Stimulated activated CD4-positive, alpha-beta T cell treated with anti-CD3 and anti-CD28 coated beads, Interleukin-12 subunit alpha, Interleukin-12 subunit beta, amount 100 ng/mL, for 48 hours (primary cell): ENCODE results near the gene SETBP1.

Experiments used
- DNase-seq, 3 donors: peaks; one replicate each; pipeline ENCODE4 v3.0.0-alpha.2; 2020; ENCODE audit warnings: low read depth in 2 of 3, low spot score in 1 of 3

The SETBP1 gene

DNA sequence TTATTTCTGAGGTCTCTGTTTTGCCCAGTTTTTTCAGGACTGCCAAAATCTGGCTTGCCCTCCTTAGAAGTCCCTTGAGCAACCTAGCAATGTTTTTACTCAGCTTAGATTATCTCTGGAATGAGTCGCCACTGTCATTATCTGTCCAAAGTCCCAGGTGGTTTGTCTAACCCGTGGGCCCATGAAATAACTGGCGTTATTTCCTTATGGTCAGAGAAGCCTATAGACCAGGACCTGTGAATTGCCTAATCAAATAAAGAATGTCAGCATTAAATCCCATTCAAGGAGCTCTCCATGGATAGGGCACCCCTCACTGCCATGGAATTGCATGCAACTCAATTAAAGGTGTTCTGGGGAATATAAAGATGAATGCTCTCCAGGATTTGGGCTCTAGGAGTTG lies 373.9 kb downstream of the SETBP1 start:
- no peak for DNase-seq

DNA sequence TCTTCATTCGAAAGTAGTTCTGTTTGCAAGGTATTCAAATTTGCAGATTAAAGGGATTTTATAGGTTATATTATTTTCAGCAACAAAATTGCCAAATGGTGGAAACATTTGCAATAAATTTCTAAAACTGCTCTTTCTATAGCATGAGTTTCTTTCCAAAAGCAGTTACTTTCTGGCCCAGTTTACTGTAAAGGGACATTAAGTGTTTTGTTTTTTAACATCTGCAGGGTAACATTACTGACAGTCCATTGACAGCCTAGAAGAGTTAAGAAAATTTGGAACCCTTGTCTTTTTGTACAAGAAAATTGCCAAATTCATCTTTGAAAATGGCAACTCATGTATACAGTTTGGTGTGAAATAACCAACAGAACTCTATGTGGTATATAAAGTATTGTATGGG lies 375.1 kb downstream of the SETBP1 start:
- DNase-seq, result no peak

DNA sequence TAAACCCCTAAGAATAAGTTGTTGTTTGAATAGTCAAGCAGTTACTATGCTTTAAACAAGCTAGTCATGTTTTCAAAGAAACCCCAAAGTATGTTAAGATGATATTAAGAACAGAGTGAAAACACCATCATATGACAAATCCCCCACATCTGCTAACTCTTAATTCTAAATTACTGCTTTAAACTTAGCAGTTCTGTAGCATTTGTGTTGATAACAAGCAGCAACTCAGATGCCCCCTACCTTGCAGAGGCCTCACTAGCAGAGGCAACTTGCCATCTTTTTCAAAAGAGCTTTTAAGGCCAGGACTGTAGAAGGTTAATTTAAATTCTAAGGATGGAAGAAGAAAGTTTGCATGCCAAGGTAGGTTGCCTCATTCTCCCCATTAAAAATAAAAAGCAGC lies 376.2 kb downstream of the SETBP1 start:
- no peak for DNase-seq

DNA sequence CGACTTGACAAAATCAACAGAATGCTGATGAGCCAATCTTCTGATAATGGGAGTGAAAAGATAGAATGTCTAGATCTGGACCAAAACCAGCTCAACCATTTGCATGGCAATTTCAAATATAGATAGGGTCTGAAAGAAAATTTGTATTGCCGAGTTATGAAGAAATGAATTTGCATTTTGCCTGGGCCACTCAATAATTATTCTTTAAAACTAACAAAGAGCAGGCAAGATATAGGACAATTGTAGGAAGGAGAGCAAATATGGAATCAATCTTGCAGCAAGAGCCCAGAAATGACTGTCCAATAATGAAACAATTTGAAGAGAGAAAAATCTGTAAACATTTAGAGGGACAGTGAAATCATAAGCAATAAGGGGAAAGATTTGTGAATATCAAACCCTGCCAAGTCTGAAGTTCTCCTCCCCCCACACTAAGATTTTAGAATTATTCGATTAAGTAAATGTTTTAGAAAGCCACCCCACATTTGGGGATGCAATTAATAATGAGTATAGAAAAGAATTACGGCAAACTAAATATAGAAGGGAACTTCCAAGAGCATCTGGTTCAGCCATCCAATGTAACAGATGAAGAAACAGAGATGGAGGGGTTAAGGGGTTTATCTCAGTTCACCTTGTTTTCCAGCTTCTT lies 377.4 kb downstream of the SETBP1 start:
- no peak for DNase-seq

DNA sequence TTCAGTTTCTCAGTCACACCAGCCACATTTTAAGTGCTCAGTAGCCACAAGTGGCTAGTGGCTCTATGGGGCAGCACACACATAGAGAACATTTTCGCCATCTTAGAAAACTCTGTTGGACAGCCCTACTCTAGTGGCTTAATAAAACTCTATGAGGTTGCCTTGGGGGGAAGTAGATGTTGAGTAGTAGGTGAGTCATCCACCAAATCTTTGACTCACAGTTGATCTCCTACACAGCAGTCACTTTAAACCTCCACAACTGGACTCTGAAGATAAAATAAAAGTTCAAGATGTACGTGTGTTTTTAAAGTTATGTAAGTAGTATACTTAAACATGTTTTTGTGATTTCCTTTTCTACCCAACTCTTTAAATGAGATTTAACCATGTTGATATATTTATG lies 379.0 kb downstream of the SETBP1 start:
- DNase-seq, result no peak

DNA sequence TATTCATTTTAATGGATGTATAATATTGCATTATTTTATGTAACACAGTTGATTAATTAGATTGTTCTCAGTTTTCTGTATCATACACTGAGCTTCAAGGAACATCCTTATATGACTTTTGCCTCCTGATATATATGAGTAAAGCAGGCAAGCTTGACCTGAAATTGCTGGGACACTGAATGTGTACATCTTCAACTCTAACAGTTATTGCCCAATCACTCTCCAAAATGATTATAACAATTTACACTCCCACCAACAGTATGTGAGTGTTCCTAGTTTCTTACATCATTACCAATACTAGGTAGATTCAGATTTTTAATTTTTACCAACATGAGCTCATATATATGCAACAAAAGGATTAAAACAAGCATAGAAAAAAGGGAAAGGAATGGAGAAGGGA lies 379.4 kb downstream of the SETBP1 start:
- no peak for DNase-seq

DNA sequence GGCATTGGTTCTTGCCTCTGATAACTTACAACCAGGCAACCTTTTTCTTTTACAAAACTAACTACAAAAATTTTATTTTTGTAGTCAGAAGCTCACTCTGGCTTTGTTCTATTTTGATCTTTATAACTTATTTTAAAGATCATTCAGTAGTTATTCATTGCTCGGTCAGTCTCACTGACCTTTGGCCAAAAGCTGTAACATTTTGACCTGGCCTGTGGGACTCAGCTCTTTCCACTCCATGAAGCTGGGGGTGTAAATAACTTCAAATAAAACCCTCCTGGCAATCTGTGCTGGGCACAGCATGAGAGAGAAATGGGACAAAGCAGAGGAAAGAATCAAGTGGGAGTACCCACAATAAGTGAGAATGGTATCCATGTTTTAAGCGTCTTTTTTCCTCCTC lies 380.7 kb downstream of the SETBP1 start:
- no peak for DNase-seq

DNA sequence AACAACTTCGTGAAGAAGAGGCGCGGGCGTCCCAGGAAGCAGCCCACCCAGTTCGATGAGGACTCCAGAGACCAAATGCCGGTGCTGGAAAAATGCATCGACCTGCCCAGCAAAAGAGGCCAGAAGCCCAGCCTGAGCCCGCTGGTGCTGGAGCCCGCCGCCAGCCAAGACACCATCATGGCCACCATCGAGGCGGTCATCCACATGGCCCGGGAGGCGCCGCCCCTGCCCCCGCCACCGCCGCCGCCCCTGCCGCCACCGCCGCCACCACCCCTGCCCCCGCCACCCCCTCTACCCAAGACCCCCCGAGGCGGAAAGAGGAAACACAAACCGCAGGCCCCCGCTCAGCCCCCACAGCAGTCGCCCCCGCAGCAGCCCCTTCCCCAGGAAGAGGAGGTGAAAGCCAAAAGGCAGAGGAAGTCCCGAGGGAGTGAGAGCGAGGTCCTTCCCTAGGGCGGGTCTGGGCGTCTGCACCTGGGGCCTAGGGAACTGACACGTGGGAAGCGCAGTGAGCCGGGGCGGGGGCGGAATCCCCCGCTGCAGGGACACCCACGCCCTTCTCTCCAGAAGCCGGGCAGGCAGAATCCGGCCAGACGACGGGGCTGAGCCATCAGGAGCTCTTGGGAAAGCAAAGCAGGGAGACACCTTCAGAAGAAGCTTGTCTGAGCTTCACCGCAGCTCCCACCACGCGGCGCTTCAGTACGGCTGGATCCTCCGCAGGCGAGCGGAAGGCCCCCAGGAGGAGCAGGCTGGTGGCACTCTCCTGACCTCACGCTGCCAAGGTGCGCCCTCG lies 382.8 kb downstream of the SETBP1 start:
- no peak for DNase-seq

DNA sequence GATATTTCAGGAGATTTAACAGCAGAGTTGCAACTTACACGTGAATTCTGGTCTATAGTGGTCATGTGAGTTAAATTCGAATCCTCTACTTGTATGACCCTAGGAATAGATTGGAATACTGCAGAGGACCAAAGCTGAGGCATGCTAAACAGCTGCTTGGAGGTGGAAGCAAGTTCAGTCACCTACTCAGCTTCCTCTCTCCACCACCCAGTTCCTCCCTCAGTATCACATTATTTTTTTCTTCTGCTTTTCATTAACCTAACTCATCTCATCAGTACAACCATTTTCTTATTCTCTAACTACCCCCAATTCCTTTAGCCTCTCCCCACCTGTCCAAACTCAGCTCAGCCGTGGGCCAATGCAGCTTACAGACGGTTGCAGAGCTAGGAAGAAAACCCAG lies 385.5 kb downstream of the SETBP1 start:
- no peak for DNase-seq

DNA sequence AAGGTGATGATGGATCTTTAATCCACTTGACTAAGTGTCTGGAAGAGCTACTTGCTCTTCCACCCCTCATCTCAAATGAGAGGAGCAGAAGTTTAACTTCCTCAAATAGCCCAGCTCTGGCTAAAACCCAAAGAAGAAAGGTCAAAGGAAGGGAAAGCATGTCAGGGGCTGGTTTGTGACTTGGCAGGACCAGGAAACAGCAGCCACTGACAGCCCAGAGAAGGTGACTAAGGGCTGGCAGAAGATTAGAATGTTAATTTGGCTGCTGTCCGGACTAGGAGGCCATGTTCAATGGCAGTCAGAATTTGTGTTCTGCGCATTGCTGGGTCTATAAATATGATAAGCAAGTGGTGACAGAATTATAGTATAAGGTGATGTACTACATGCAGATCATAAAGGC lies 386.2 kb downstream of the SETBP1 start:
- DNase-seq, result no peak

DNA sequence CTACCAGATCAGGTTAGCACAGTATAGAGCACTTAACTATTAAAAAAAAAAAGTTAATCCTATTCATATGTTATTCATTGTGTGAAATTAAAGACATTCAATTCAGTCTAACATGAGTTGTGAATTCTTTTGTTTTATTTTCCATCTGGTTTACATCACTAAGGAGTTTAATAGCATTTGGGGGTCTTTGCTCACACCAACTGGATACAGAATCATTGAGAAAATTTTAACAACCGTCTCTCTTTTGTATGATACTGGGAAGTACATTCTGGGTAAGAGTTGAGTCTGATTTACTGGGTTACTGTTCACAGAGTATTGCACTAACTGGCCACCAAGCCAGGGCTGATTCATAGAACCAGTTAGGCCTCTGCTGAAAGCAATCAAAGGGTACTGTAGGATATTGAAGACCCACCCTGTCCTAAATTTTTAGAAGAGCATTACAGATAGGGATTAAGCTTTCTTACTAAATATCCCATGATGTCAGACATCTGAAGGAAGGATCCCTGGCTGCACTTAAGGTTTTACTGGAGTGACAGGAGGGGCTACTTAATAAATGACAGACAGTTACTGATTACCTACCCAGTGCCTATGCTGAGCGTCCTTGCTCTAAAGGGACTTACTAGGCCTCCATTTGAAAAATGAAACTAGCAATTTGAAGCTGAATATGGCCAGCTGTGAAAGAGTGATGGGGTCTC lies 387.9 kb downstream of the SETBP1 start:
- DNase-seq, result no peak

DNA sequence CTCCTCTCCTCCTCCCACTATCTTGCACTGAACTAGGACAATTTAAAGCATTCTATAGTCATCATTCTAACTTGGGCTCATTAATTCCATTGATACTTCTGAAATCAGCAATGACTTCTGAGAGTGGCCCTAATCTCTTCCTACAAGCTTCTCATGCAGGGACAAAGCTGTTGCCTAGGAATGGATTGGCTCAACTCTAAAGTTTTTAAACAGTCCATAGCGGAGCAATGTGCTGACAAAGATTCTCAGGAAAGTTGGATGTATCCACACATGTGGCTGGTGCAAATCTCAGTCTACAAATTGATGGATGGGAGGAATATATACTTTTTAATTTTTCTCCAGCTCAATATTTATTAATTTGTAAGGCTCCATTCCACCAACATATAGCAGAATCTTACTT lies 388.9 kb downstream of the SETBP1 start:
- no peak for DNase-seq

DNA sequence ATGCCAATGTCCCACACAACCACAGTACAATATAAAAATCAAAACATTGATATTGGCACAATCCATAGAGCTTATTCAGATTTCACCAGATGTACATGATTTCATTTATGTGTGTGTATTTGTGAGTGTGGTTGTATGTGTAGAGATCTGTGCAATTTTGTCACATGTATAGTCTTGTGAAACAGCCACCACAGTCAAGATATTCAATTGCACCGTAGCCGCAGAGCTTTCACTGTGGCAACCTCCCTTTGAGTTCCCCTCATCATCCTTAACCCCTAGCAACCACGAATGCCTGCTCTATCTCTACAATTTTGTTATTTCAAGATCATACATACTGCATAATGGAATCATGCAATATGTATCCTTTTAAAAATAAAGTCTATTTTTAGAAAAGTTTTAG lies 391.3 kb downstream of the SETBP1 start:
- DNase-seq, result no peak

DNA sequence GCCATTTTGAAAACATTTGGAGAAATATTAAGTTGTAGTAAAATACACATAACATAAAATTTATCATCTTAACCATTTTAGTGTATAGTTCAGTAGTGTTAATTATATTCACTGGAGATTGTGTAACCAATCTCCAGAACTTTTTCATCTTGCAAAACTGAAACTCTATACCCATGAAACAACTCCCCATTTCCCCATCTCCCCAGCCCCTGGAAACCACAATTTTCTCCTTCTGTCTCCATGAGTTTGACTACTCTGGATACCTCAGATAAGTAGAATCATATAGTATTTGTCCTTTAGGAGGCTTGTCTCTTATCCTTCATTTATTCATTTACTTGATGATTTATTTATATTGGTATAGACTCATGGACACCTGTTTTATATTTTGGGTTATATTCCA lies 392.9 kb downstream of the SETBP1 start:
- no peak for DNase-seq

DNA sequence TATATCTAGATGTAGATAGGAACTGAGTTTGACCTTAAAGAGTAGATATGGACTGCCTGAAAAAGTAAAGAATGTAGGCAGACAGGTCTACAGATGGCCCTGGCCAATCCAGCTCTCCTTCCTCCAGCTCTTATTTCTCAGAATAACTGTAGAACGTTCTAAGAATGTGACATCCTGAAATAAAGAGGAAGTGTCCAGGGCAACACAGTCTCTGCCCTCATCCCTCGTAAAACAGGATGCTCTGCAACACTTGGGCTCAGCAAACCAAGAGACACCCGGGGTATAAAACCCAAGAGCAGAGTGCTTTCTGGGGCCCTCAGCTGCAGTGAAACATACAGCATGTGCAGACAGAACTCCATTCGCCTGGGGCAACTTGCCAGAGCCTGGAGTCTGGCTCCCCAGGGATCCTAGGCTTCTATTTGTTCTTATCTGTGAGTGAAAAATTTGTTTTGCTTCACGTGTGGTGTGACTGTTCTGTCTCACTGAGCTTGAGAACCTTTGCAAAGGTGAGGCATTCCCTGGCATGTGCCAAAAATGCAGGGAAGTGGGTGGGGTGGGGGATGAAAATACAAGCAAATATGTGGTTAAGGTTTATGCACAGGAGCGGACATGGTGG lies 401.0 kb downstream of the SETBP1 start:
- no peak for DNase-seq

DNA sequence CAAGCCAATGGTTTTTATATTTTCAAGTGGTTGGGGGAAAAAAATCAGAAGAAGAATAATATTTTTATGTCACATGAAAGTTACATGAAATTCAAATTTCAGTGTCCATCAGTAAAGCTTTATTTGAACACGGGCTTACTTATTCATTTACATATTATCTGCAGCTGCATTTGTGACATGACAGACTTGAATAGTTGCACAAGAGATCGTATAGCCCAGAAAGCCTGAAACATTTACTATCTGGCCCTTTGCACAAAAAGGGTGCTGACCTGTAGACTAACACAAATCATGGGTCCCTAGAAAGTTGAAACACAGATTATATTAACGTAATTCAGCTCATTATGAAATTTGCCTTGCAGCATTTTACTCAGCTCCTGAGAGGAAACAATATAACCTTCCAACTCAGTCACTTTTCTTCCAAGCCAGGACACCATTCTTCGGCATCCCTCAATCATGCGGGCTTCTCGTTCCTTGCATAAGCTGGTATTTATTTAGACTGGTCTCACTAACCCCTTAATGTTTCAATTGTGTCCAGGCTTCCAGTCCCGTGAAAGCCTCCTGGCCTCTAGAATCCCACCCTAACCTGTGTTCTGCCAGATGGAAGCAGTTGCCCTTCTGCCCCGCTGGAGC lies 402.7 kb downstream of the SETBP1 start:
- DNase-seq, result no peak

DNA sequence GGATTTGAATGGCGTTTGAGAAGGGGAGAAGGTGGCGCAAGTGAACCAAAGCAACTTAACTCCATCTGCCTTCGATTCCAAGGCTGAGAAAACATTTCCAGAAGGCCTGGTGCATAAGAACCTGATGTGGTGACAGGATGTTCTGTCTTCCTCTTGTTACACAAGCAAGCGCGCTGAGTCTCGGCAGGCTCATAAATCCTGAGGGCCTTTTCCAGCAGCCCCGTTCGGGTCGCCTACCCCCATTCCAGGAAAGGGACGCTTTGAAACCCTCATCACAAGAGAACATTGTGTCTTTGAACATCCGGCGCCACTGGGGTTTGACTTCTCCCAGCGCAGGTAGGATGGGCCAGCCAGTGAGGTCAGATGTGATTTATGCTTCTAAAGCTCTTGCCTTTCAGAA lies 403.5 kb downstream of the SETBP1 start:
- DNase-seq, result no peak

DNA sequence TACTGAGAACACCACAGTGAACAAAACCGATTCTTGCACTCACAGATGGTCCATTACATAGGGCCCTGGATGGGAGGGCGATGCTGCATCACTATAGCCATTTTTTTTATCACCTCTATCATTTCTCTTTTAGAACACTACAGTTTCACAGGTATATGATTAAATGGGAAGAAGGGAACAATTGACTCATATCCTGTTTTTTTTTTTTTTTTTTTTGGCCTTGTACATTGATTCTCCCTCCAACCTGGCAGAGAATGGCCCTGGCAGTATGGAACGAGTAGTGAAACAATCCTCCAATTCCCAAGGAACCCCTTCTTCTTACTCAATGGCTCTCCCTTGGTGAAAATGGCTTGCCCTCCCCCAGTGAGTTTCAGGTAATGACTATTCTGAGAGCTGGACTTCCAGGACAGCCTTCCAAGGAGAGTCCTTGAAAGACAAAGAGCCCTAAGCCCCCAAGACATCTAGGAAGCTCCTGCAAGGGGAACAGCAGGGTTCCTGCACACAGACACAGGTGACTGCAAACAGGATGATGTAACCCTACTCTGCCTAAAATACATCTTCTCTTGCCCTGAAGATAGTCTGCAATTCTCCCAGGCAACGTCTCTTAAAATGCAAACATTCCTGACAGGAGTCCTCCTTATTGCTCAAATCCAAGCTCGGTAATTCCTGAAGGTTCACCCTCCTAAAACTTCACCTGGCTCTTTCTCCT lies 405.4 kb downstream of the SETBP1 start:
- no peak for DNase-seq

DNA sequence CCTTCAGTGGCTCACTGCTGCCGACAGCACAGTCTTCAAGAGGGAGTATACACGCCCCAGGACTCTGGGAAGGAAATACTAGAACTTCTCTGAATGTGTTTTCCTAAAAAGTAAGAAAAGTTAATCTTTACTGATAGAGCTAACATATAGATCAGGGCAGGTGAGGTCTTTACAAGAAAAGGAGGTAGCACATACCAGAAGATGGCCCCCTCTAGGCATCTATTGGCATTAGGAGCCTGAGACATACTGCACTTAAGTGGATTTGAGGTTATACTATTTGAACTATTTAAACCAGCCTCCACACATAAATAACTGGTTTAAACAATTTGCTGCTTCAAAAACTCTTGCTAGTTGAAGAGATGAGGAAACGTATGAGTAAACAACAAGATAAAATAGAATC lies 406.1 kb downstream of the SETBP1 start:
- no peak for DNase-seq

DNA sequence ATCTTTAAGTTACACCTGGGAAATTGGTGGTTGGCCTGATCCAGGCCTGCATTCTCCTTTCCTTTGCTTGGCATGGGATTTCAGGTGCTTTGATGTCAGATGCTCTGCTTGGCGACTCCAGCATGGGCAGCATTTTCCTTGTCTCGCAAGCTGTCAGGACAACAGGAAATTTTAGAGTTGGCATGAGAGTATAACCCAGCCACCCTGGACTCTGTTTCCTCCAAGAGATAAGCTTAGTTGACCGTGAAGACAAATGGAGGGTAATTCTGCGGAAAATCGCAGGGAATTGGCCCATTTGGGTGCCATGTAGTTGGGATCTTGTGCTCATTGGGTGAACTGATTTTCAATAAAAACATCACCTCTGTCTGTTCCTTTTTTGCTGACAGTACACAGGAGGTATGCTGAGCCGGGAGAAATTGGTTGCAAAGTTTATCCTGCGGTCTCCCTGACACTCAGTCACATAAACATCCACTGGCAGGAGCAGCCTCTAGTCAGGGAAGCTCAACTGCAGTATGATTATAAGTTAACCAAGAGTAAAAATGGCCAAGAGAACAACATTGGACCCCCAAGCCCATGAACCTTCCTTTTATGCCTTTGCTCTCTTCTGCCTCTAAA lies 409.9 kb downstream of the SETBP1 start:
- DNase-seq, result no peak
